ENCODE results near the gene FBXW4. TPM values are rescaled to one million over a fixed set of nuclear protein-coding genes. Genes with fewer than 3 reads are reported as not detected.

FBXW4 gene
- total RNA-seq, 1 experiment from 2014 or later = 38.2 TPM

DNA sequence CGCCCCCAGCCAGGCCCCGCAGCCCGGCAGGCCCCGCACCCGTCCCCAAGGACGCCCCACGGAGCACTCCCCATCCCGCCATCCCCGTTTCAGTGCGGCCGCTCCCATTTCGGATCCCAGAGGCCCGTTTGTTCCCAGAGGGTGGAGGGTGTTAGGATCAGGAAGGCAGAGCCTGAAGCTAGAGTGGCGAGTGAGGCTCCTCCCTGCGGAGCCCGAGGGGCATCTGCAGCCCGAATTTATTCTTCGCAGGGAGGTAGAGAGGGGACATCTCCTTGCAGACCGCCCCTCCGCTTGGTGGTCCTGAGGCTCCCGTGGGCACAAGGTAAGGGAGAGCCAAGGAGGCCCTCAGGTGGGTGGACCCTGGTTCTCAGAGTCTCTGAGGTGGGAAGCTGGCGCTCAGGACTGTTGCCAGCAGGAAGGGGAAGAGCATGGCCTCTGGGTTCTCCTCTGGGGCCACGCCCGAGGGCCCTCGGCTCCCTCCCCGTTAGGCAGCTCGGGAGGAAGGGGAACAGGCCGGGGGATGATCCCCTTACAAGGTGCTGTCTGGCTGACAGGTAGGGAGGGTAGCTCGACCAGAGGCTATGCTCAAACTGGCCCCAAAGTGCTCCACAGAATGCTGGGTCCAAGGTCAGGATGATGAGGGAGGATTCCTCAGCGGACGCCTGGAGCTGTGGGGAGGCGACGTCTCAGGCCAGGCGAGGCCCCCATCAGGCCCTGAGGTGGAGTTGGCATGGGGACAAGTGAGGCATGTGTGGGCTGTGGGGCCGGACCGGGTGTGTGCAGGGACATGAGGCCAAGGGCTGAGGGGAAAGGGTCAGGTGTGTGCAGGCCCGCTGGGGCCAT is 124.3 kb downstream of the FBXW4 start:
- Histone ChIP-seq H3K4me2 (peak overlapping the region; percentile 94), H3K9me2 (ENCODE audit: insufficient read depth) (no peaks in the 10 kb centered on the region), H3K36me3 (ENCODE audit: low read depth) (no peaks in the 10 kb centered on the region), H4K20me1 (ENCODE audit: insufficient read depth) (no peaks in the 10 kb centered on the region), H3F3A (ENCODE audit: insufficient read depth, low read depth) (no peaks in the 10 kb centered on the region), H3K9me3 (ENCODE audit: insufficient read depth, low read depth) (no peaks in the 10 kb centered on the region), H3K79me2 (ENCODE audit: low read depth) (no peaks in the 10 kb centered on the region), H3K27me3 (ENCODE audit: insufficient read depth, low read depth) (peaks cover 15% of the 10 kb centered on the region), H3K27ac (no peak overlapping the region), H3K4me3 (peak overlapping the region; percentile 68), H2AFZ (peak overlapping the region; percentile 77; the same call in 1 of the 2 replicates), H3K4me1 (replicated peaks; ENCODE audit: insufficient read depth) (no peaks in the 10 kb centered on the region)
- TF ChIP-seq, protein P1, sequence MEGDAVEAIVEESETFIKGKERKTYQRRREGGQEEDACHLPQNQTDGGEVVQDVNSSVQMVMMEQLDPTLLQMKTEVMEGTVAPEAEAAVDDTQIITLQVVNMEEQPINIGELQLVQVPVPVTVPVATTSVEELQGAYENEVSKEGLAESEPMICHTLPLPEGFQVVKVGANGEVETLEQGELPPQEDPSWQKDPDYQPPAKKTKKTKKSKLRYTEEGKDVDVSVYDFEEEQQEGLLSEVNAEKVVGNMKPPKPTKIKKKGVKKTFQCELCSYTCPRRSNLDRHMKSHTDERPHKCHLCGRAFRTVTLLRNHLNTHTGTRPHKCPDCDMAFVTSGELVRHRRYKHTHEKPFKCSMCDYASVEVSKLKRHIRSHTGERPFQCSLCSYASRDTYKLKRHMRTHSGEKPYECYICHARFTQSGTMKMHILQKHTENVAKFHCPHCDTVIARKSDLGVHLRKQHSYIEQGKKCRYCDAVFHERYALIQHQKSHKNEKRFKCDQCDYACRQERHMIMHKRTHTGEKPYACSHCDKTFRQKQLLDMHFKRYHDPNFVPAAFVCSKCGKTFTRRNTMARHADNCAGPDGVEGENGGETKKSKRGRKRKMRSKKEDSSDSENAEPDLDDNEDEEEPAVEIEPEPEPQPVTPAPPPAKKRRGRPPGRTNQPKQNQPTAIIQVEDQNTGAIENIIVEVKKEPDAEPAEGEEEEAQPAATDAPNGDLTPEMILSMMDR (conservative IDR thresholded peaks at IDR 0.05) = peak; percentile 37; the same call in 1 of the 2 replicates
- TF ChIP-seq EZH2 (IDR thresholded peaks at IDR 0.05; ENCODE audit: low read depth) = no peak
- BruUV-seq (replicated peaks) = no TSS peak
- DNase-seq = no peak
- POLR2A ChIA-PET (ENCODE audit: unreplicated experiment) = interaction anchor here (0.6 kb wide), 1 partner anchor 541 kb away, joined by 5 read pairs; no protein-coding TSS in a partner anchor
- CTCF ChIA-PET = interaction anchor here (0.6 to 1.6 kb wide), 8 partner anchors 17 to 521 kb away, joined by 3 to 16 read pairs (median 6); partner anchors contain the start of genes DPCD and POLL
- intact Hi-C loops (cut with micrococcal nuclease; ENCODE audit: unreplicated experiment) = loop anchor here (1.0 to 10.0 kb wide), 4 partner anchors 268 to 526 kb away; no protein-coding TSS in a partner anchor

GRCh38 chr10:101569622-101570427 is 125.1 kb downstream of the FBXW4 start:
- CTCF ChIA-PET = interaction anchor here (0.6 to 1.6 kb wide), 8 partner anchors 18 to 520 kb away, joined by 3 to 16 read pairs (median 5); partner anchors contain the start of genes DPCD and POLL
- Histone ChIP-seq H3K4me2 (peak overlapping the region; percentile 94), H3F3A (ENCODE audit: insufficient read depth, low read depth) (no peaks in the 10 kb centered on the region), H3K27ac (no peak overlapping the region), H2AFZ (peak overlapping the region; percentile 77), H4K20me1 (ENCODE audit: insufficient read depth) (no peaks in the 10 kb centered on the region), H3K9me2 (ENCODE audit: insufficient read depth) (no peaks in the 10 kb centered on the region), H3K9me3 (ENCODE audit: insufficient read depth, low read depth) (no peaks in the 10 kb centered on the region), H3K4me1 (replicated peaks; ENCODE audit: insufficient read depth) (no peaks in the 10 kb centered on the region), H3K79me2 (ENCODE audit: low read depth) (no peaks in the 10 kb centered on the region), H3K27me3 (ENCODE audit: insufficient read depth, low read depth) (peaks cover 15% of the 10 kb centered on the region), H3K36me3 (ENCODE audit: low read depth) (no peaks in the 10 kb centered on the region), H3K4me3 (peak overlapping the region; percentile 68)
- intact Hi-C loops (cut with micrococcal nuclease; ENCODE audit: unreplicated experiment) = loop anchor here (1.0 to 10.0 kb wide), 4 partner anchors 268 to 525 kb away; no protein-coding TSS in a partner anchor
- TF ChIP-seq, protein P1 (conservative IDR thresholded peaks at IDR 0.05) = peak; percentile 78
- no peak for TF ChIP-seq EZH2 (IDR thresholded peaks at IDR 0.05; ENCODE audit: low read depth)
- peak in 1 of 2 experiments; percentile 58 for DNase-seq
- POLR2A ChIA-PET (ENCODE audit: unreplicated experiment) = no interaction called here
- no TSS peak for BruUV-seq (replicated peaks)

DNA sequence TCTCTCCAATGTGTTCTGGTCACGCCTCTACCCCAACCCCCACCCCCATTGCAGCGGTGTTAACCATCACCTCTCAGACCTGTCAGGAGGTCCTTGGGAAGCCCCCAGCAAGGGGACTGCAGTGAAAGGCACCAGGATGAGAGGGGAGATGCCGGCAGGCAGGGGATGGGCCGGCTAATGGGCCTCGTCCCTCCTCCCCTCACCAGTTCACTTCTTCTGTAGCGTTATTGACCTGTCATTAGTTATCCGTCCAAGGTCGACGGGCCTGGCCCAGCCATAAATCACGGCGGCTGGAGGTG is 125.7 kb downstream of the FBXW4 start:
- BruUV-seq (replicated peaks) = no TSS peak
- Histone ChIP-seq H3K27me3 (ENCODE audit: insufficient read depth, low read depth) (peaks cover 15% of the 10 kb centered on the region), H3K27ac (no peak overlapping the region), H3K36me3 (ENCODE audit: low read depth) (no peaks in the 10 kb centered on the region), H4K20me1 (ENCODE audit: insufficient read depth) (no peaks in the 10 kb centered on the region), H3K9me3 (ENCODE audit: insufficient read depth, low read depth) (no peaks in the 10 kb centered on the region), H3F3A (ENCODE audit: insufficient read depth, low read depth) (no peaks in the 10 kb centered on the region), H3K4me2 (no peak overlapping the region), H2AFZ (no peak overlapping the region), H3K9me2 (ENCODE audit: insufficient read depth) (no peaks in the 10 kb centered on the region), H3K4me3 (no peak overlapping the region), H3K4me1 (replicated peaks; ENCODE audit: insufficient read depth) (no peaks in the 10 kb centered on the region), H3K79me2 (ENCODE audit: low read depth) (no peaks in the 10 kb centered on the region)
- CTCF ChIA-PET = interaction anchor here (0.6 to 1.0 kb wide), 4 partner anchors 102 to 409 kb away, joined by 3 to 6 read pairs (median 4); no protein-coding TSS in a partner anchor
- DNase-seq = no peak
- POLR2A ChIA-PET (ENCODE audit: unreplicated experiment) = no interaction called here
- intact Hi-C loops (cut with micrococcal nuclease; ENCODE audit: unreplicated experiment) = no loop called here
- TF ChIP-seq, protein P1 (conservative IDR thresholded peaks at IDR 0.05) = no peak
- no peak for TF ChIP-seq EZH2 (IDR thresholded peaks at IDR 0.05; ENCODE audit: low read depth)
